Gastroesophageal sphincter (tissue), 3 donors: ENCODE measurements around the gene CHMP5.

Source experiments
- CTCF ChIP-seq, 4 experiments: fragments of 200-600 bp in 2 of 4; fragments of 450-650 bp in 2 of 4; sonication (generic) in 1 of 4; IDR thresholded peaks; one replicate each; pipeline ENCODE4 v1.5.1; 2017 to 2019; ENCODE audit warnings: antibody characterized with exemption in 4 of 4, mild to moderate bottlenecking in 2 of 4, moderate library complexity in 2 of 4
- EP300 ChIP-seq: sonication (generic); formaldehyde crosslinking; IDR thresholded peaks from one replicate; pipeline ENCODE4 v1.6.1; 2017; ENCODE audit warnings: antibody characterized with exemption, mild to moderate bottlenecking

GRCh38 chr9:33331377-33331891 lies 66.6 kb downstream of the CHMP5 start:
- TF ChIP-seq CTCF (IDR thresholded peaks at IDR 0.05) (no peak), EP300 (no peak)
